ENCODE results near the gene LRG1.

DNA sequence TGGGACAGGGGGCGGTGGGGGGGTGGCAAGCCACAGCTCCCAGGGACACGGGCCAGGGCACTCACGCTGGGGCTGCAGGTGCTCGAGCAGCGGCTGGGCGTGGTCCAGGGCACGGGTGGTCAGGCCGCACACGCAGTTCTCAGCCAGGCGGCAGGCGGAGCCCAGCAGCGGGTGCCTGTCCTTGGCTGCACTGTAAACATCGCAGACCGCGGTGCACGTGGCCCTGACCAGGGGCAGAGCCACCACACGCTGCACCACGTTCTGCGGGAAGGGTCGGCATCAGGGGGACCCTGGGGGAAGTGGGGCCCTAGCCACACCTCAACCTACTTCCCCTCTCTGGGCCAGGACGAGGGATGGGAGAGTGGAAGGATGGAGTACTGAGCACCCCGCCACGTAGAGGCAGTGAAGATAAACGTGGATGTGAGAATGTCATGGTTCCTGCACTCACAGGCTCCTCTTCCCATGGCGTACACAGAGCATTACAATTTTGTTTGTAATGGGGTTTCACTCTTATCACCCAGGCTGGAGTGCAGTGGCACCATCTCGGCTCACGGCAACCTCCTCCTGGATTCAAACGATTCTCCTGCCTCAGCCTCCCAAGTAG, 8.2 kb downstream of the LRG1 start:
- no peak for TF ChIP-seq POLR2AphosphoS5 (IDR thresholded peaks at IDR 0.05; ENCODE audit: low read depth, low read length)
- TF ChIP-seq POLR2A (IDR thresholded peaks at IDR 0.05; ENCODE audit: low read depth, low read length): no peak
- TF ChIP-seq SPI1 (IDR thresholded peaks at IDR 0.05; ENCODE audit: low read depth, low read length): no peak
- TF ChIP-seq TAF1 (IDR thresholded peaks at IDR 0.05; ENCODE audit: low read depth, low read length): no peak
- TF ChIP-seq POU2F2 (IDR thresholded peaks at IDR 0.05; ENCODE audit: low read depth, low read length): no peak
- no peak for TF ChIP-seq PAX5 (IDR thresholded peaks at IDR 0.05; ENCODE audit: insufficient read depth, low read length, severe bottlenecking)

Measured in GM12891 (cell line).